Measurements from ENCODE around the gene SVIL.

DNA sequence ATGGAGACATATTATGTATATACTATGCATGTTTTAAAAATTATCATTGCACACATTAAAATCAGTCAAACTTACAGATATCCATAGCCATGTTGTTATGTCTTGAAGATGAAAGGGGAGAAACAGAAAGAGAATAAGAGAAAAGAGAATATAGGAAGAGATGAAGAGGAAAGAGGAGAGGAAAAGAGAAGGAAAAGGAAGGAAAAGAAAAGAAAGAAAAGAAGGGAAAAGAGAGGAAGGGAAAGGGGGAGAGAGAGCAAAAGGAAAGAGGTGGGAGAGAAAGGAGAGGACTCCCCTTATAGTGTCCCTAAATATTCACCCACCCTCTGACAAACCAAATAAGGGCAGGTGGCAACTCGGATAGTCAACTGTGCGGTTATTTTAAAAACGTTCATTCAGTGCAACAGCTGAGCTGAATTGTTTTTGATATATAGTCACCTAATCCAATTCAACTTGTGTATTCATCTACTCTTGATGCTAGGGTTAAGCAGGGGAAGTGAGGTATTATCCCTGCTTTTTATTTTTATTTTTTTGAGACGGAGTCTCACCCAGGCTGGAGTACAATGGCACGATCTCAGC is 14.6 kb downstream of the SVIL start:
- TF ChIP-seq, protein P1, sequence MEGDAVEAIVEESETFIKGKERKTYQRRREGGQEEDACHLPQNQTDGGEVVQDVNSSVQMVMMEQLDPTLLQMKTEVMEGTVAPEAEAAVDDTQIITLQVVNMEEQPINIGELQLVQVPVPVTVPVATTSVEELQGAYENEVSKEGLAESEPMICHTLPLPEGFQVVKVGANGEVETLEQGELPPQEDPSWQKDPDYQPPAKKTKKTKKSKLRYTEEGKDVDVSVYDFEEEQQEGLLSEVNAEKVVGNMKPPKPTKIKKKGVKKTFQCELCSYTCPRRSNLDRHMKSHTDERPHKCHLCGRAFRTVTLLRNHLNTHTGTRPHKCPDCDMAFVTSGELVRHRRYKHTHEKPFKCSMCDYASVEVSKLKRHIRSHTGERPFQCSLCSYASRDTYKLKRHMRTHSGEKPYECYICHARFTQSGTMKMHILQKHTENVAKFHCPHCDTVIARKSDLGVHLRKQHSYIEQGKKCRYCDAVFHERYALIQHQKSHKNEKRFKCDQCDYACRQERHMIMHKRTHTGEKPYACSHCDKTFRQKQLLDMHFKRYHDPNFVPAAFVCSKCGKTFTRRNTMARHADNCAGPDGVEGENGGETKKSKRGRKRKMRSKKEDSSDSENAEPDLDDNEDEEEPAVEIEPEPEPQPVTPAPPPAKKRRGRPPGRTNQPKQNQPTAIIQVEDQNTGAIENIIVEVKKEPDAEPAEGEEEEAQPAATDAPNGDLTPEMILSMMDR (IDR thresholded peaks at IDR 0.05): no peak
- TF ChIP-seq EZH2 (IDR thresholded peaks at IDR 0.05): no peak
